COLO829 (cell line): Measurements from ENCODE around the gene BRCA1.
"Not testable (repeated sequence)": the region's sequence is repeated elsewhere in the genome, so short reads cannot be mapped to it uniquely, and the experiment has no call there.

Experiments used
- DNase-seq: peaks from one replicate; pipeline ENCODE4 v3.0.0; 2012; ENCODE audit warnings: low spot score

BRCA1 gene

DNA sequence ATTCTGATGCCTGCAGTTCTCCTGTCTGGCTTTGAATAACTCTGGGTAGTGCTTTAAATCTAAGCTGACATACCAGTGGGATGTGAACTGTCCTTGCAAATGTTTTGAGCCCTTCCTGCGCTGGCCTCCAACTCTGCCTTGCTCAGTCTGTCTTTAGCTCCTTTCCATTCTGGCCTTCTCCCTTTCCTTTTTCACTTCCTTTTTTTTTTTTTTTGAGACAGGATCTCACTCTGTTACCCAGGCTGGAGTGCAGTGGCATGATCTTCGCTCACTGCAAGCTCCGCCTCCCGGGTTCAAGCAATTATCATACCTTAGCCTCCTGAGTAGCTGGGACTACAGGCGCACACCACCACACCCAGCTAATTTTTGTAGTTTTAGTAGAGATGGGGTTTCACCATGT lies 8.3 kb upstream of the BRCA1 start:
- not testable (repeated sequence) for DNase-seq

DNA sequence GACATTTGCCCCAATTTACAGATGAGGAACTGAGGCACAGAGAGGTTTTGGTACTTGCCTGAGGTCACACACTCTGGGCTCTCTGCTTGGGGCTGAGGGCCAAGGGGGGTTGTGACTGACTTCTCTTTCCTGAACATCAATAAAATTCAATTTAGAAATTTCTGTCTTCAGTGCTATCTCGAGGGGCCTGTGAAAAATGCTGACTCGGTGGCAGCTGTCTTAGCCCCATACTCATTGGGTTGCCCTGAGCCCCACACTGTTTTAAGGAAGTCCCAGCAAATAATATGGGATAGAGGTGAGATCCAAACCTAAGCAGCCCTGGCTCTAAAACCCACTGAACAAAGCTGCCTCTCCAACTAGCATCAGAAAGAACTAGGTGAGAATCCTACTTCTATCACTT lies 7.0 kb upstream of the BRCA1 start:
- DNase-seq = no peak

DNA sequence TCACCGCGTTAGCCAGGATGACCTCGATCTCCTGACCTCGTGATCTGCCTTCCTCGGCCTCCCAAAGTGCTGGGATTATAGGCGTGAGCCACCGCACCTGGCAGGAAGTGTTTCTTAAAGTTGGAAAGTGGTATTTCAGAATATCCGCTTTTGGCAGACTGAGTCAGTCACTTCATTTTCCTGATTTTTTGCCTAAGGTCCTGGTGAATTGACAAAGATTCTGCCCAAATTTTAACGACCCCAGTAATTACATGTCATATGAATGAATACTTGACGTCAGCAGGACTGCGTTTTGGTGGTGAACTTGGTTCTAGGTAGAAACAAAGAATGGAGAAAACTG lies 4.5 kb upstream of the BRCA1 start:
- no peak for DNase-seq

DNA sequence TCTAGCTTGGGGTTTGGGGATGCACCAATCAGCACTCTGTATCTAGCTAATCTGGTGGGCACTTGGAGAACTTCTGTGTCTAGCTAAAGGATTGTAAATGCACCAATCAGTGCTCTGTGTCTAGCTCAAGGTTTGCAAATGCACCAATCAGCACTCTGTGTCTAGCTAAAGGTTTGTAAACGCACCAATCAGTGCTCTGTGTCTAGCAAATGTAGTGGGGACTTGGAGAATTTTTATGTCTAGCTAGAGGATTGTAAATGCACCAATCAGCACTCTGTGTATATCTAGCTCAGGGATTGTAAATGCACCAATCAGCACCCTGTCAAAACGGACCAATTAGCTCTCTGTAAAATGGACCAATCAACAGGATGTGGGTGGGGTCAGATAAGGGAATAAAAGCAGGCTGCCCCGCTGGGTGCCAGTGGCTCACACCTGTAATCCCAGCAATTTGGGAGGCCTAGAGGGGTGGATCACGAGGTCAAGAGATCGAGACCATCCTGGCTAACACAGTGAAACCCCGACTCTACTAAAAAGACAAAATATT lies 2.2 kb upstream of the BRCA1 start:
- not testable (repeated sequence) for DNase-seq

DNA sequence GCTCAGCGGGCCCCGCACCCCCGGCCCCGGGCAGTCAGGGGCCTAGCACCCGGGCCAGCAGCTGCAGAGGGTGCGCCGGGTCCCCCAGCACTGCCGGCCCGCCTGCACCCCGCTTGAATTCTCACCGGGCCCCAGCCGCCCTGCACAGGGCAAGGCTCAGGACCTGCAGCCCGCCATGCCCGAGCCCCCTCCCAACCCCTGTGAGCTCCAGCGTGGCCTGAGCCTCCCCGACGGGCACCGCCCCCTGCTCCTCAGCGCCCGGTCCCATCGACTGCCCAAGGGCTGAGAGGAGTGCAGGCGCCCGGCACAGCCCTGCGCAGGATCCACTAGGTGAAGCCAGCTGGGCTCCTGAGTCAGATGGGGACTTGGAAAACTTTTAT lies 1.7 kb upstream of the BRCA1 start:
- no peak for DNase-seq

DNA sequence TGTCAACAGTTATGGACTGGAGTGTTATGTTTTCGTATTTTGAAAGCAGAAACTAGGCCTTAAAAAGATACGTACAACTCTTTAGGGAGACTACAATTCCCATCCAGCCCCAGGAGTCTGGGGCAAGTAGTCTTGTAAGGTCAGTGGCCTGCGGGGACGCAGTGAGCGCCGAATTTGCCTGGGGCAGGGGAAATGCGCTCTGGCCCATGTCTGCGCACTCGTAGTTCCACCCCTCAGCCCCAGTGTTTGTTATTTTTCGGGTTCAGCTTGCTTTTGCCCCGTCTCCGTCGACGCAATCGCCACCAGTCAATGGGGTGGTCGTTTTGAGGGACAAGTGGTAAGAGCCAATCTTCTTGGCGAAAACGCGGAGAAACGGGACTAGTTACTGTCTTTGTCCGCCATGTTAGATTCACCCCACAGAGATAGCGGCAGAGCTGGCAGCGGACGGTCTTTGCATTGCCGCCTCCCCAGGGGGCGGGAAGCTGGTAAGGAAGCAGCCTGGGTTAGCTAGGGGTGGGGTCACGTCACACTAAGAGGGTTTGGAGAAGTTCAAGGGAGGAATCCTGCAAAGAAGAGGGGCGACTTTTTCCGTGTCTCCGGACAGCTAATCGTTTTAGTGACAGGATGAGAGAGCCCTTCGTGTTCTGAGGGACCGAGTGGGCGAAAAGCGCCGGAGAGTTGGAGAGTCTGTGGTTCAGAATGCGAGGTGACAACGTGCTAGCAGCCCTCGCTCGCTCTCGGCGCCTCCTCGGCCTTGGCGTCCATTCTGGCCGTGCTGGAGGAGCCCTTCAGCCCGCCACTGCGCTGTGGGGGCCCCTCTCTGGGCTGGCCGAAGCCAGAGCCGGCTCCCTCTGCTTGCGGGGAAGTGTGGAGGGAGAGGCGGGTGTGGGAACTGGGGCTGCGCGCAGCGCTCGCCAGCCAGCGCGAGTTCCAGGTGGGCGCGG lies 1.1 kb upstream of the BRCA1 start:
- DNase-seq = no peak

DNA sequence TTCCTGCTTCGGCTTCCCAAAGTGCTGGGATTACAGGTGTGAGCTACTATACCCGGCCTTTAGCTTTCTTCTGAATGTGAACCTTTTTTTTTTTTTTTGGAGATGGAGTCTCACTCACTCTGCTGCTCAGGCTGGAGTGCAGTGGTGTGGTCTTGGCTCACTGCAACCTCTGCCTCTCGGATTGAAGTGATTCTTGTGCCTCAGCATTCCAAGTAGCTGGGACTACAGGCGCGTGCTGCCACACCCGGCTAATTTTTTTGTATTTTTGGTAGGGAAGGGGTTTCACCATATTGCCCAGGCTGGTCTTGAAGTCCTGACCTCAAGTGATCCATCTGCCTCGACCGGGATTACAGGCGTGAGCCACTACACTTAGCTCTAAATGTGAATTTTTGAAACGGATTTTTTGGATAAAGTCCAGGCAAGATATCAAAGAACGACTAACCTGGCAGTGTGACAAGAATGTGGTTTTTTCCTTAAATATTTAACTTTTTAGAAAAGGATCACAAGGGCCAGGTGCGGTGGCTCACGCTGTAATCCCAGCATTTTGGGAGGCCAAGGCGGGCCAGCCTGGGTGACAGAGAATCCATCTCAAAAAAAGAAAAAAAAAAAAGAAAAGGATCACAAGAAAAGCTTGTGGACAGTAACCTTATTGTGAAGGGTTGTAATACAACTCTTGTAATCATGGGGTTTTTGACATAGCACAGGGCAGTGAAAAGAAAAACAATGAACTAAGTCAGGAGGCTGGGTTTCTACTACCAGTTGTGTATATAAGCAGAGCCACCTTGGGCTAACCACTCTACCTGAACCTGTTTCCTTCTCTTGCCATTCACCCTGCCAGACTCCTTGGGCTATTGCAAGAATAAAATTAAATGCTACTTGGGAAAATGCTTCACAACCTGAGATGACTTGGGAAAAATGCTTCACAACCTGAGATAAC lies 6.2 kb downstream of the BRCA1 start:
- DNase-seq = peak; percentile 69

DNA sequence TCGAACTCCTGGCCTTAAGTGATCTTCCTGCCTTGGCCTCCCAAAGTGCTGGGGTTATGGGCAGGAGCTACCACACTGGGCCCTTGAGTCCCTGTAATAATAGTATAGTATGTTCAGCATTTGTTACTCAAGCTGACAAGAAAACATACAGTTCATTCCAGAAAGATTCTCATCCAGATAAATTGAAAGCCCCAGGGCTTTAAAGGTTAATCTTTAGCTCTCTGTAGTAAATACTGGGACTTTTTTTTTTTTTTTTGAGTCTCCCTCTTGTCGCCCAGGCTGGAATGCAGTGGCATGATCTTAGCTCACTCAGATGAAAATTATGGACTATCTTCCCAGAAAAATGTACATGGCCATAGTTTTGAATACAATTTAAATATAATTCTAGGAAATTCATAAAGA lies 11.0 kb downstream of the BRCA1 start:
- no peak for DNase-seq

DNA sequence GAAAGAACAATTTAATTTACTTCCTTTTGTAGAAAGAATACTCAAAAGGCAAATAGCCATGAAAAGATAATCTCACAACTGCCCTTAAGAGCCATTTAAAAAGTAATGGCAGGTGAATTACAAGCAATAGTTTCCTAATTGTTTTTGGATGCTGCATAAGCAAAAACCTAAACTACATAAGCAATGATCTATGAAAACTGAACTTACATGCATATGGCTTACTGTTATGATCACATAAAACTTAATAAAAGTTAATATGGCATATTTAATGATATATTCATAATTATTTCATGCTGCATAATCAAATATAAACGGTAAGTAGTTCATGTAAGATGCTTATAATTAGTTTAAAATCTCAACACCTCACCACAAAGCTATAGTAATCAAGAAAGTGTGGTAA lies 18.6 kb downstream of the BRCA1 start:
- DNase-seq = no peak

DNA sequence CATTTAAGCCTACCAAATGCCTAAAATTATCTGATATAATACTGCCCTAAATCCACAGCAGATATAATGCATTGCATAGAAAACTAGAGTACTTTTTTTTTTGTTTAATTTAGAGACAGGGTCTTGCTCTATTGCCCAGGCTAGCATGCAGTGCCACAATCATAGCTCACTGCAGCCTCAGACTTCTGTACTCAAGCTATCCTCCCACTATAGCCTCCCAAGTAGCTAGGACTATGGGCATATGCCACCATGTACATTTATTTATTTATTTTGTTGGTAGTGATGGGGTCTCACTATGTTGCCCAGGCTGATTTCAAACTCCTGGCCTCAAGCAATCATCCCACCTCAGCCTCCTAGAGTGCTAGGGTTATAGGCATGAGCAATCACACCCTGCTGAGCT lies 20.0 kb downstream of the BRCA1 start:
- no peak for DNase-seq

DNA sequence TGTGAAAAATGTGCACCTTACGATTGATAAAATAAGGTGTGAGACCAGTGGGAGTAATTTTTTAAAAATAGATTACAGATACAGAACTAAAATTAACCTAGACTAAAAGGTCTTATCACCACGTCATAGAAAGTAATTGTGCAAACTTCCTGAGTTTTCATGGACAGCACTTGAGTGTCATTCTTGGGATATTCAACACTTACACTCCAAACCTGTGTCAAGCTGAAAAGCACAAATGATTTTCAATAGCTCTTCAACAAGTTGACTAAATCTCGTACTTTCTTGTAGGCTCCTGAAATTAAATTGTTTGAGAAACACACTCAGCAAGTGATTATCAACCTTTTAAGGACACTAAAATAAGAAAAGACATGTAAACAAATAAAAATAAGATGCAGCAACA lies 20.5 kb downstream of the BRCA1 start:
- no peak for DNase-seq

DNA sequence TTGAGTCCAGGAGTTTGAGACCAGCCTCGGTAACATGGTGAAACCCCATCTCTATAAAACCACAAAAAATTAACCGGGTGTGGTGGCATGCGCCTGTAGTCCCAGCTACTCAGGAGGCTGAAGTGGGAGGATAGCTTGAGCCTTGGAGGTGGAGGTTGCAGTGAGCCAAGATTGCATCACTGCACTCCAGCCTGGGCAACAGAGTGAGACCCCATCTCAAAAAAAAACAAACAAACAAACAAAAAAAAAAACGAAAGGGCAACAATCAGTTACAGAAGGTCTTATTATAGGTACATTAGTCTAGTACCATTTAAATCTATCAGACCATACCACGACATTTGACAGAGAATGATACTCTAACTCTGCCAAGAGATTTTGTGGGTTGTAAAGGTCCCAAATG lies 29.8 kb downstream of the BRCA1 start:
- DNase-seq = not testable (repeated sequence)

DNA sequence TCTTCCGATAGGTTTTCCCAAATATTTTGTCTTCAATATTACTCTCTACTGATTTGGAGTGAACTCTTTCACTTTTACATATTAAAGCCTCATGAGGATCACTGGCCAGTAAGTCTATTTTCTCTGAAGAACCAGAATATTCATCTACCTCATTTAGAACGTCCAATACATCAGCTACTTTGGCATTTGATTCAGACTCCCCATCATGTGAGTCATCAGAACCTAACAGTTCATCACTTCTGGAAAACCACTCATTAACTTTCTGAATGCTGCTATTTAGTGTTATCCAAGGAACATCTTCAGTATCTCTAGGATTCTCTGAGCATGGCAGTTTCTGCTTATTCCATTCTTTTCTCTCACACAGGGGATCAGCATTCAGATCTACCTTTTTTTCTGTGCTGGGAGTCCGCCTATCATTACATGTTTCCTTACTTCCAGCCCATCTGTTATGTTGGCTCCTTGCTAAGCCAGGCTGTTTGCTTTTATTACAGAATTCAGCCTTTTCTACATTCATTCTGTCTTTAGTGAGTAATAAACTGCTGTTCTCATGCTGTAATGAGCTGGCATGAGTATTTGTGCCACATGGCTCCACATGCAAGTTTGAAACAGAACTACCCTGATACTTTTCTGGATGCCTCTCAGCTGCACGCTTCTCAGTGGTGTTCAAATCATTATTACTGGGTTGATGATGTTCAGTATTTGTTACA lies 30.9 kb downstream of the BRCA1 start:
- peak; percentile 40 for DNase-seq

DNA sequence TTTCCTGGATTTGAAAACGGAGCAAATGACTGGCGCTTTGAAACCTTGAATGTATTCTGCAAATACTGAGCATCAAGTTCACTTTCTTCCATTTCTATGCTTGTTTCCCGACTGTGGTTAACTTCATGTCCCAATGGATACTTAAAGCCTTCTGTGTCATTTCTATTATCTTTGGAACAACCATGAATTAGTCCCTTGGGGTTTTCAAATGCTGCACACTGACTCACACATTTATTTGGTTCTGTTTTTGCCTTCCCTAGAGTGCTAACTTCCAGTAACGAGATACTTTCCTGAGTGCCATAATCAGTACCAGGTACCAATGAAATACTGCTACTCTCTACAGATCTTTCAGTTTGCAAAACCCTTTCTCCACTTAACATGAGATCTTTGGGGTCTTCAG lies 32.3 kb downstream of the BRCA1 start:
- DNase-seq = peak; percentile 5

DNA sequence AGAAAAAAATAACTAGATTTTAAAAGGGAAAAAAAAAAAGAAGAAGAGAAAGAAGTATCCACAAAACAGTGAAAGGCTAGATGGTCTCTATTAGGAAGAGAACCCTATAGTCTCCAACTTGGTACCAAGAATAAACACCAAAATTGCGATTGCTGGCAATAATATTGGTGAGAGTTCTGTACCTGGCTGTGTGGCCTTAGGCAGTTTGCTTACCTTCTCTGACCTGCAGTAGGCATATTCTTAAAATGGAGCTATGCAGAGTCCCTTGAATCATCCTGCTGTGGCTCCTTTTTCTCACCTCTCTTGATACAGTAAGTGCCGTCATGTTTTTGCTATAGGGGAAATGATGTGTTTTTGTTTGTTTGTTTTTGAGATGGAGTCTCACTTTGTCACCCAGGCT lies 35.1 kb downstream of the BRCA1 start:
- no peak for DNase-seq

DNA sequence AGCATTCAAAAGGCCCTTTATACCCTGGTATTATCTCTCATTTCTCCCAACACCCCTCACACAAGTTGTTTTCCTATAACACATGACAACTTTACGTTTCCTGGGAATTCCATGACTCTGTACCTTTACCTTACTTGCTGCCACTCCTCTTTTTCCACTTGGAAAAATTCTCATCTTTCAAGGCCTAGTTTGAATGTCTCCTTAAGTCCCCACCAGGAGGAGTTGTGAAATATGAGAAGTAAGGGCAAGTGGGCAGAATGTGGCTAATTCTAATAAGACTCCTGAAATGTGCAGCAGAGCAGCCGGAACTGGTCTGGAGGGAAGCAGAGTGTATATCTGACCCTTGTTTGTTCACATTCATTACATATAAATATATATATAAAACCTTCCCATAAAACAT lies 39.7 kb downstream of the BRCA1 start:
- peak; percentile 16 for DNase-seq

DNA sequence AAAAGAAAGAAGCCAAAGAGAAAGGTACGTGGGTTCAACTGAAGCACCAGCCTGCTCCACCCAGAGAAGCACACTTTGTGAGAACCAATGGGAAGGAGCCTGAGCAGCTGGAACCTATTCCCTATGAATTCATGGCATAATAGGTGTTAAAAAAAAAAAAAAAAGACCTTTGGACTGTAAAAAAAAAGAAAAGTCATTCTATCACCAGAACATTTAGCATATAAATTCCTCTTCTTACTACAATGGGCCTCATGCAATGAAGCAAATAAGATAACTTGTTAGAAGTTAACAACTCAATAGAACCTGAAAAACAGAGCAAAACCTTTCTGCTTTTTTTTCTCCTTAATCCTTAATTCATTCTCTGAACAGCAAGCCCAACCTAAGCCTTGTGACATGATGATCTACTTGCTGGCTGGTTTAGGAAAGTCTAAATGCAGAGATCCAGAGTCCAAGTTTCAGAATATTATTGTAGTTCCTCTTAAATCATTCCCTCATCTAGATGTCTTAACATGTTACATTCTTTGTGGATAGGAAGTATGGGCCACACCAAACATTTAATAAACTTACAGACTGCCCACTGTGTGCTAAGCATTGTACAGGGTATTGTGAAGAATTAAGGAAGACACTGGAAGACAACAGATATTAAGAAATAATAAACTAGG lies 45.4 kb downstream of the BRCA1 start:
- no peak for DNase-seq

DNA sequence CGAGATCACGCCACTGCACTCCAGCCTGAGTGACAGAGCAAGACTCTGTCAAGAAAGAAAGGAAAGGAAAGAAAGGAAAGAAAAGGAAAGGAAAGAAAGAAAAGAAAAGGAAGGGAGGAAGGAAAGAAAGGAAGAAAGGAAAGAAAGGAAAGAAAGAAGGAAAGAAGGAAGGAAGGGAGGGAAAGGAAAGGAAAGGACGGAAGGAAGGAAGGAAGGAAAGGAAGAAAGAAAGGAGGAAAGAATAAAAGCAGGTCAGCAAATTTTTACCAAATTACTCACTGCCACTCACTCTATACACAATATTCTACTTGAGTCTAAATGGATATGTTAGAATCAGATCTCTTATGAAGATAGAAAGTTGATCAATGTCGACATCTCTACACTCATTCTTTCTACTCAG lies 50.3 kb downstream of the BRCA1 start:
- no peak for DNase-seq

DNA sequence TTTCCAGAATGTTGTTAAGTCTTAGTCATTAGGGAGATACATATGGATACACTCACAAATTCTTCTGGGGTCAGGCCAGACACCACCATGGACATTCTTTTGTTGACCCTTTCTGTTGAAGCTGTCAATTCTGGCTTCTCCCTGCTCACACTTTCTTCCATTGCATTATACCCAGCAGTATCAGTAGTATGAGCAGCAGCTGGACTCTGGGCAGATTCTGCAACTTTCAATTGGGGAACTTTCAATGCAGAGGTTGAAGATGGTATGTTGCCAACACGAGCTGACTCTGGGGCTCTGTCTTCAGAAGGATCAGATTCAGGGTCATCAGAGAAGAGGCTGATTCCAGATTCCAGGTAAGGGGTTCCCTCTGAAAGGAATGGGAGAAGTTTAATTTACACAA lies 54.3 kb downstream of the BRCA1 start:
- DNase-seq = no peak

DNA sequence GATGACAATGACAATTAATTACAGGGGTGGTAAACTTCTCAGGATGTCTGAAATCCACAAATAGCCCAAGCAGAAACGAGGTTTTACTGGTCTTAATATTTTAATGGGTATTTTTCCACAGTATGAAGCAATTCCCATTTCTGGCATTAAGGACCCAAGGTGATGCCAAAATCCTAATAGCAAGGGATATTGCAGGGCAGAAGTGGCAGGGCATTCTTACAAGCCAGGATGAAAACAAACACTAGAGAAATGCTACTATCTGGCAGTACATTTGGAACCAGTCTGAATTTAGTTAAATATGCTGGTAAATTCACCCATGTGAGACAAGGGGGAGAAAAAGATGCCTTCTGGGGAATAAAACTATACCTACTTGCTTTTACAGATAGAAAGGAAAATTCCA lies 54.9 kb downstream of the BRCA1 start:
- DNase-seq = no peak

DNA sequence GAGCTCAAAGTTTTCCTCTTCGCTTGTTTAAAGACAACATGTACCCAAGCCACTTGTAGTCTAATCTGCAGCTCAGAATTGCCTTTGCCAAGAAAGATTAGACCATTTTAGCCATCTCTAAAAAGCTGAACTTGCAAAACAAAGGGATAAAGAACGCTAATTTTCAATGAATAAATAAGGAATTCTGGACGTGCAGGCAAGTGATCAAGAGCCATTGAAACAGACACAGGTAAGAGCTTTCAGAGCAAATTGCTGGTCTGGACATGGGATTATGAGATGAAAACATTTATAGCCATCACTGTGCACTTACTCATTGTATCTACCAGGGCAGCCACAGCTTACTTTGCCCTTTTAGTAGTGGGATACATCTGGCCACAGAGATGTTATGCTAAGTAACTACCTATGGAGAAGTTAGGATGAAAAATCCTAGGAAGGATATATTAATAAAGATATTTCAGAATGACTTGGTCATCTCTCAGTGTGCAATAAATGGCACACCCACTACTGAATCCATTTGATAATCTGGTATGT lies 55.7 kb downstream of the BRCA1 start:
- DNase-seq = no peak
